ENCODE measurements around the gene TAF1A. TPM values are rescaled to one million over a fixed set of nuclear protein-coding genes. Genes with fewer than 3 reads are reported as not detected.

Gene TAF1A
- total RNA-seq (2022; extraction: Qiagen RNA extraction; ENCODE audit: low read depth) = 11.5 to 13.4 TPM (median 12.5 TPM) in 5 replicates

GRCh38 chr1:222589462-222590302 lies at the start of gene TAF1A:
Gene TAF1A, minus strand, starts transcription at chr1:222589933.

GRCh38 chr1:222618001-222618879 lies 28.5 kb upstream of the TAF1A start, which contains the start of gene MIA3:
Gene MIA3, plus strand, starts transcription at chr1:222618097. Its CDS starts 14 bp downstream, at chr1:222618111.

GRCh38 chr1:222547944-222548671 lies 41.6 kb downstream of the TAF1A start, which contains the start of gene HHIPL2:
Gene HHIPL2, minus strand, starts transcription at chr1:222548104. Its CDS starts 60 bp downstream, at chr1:222548044.

Other genes with a start within 250 kb of the TAF1A start
- gene HHIPL2, start 41.8 kb downstream of the TAF1A start, total RNA-seq (2022; extraction: Qiagen RNA extraction; ENCODE audit: low read depth) = 10.2 to 11.5 TPM (median 10.4 TPM) in 5 replicates
- gene MIA3, start 28.2 kb upstream of the TAF1A start, total RNA-seq (2022; extraction: Qiagen RNA extraction; ENCODE audit: low read depth) = 17.2 to 27.2 TPM (median 25.3 TPM) in 5 replicates
- 62.9 to 77.3 TPM (median 67.8 TPM) in 5 replicates for gene AIDA, start 122.6 kb upstream of the TAF1A start, total RNA-seq (2022; extraction: Qiagen RNA extraction; ENCODE audit: low read depth)
- gene BROX, start 122.6 kb upstream of the TAF1A start, total RNA-seq (2022; extraction: Qiagen RNA extraction; ENCODE audit: low read depth) = 18.5 to 28.3 TPM (median 21.7 TPM) in 5 replicates
- gene FAM177B, start 147.3 kb upstream of the TAF1A start, total RNA-seq (2022; extraction: Qiagen RNA extraction; ENCODE audit: low read depth) = not detected in 5 replicates
- gene DISP1, start 225.1 kb upstream of the TAF1A start, total RNA-seq (2022; extraction: Qiagen RNA extraction; ENCODE audit: low read depth) = 1.2 to 2.3 TPM (median 2.1 TPM) in 5 replicates